Karpas-422 (cell line): ENCODE measurements around the gene SSBP3. TPM values are rescaled to one million over a fixed set of nuclear protein-coding genes. Genes with fewer than 3 reads are reported as not detected.

Experiments used
- DNase-seq: peaks from one replicate; pipeline ENCODE4 v3.0.0-alpha.2; 2015
- H2AFZ ChIP-seq: fragments of 200-600 bp; sonication (generic); 2 replicates; pipeline ENCODE4 v1.6.1; 2014; ENCODE audit warnings: antibody characterized with exemption, low read length, mixed read lengths
- H3K27ac ChIP-seq: fragments of 200-600 bp; sonication (generic); 2 replicates; pipeline ENCODE4 v1.5.1; 2014; ENCODE audit warnings: mild to moderate bottlenecking, low read length, moderate library complexity
- H3K27me3 ChIP-seq: fragments of 200-600 bp; sonication (generic); 2 replicates; pipeline ENCODE4 v1.6.1; 2014; ENCODE audit warnings: low read length, mixed read lengths
- H3K36me3 ChIP-seq: fragments of 200-600 bp; sonication (generic); 2 replicates; pipeline ENCODE4 v1.6.1; 2014; ENCODE audit warnings: low read length, mixed read lengths; ENCODE audit not compliant: insufficient read depth
- H3K4me1 ChIP-seq: fragments of 200-600 bp; sonication (generic); 2 replicates; pipeline ENCODE4 v1.6.1; 2014; ENCODE audit warnings: mild to moderate bottlenecking, low read length, mixed read lengths
- H3K4me2 ChIP-seq: fragments of 200-600 bp; sonication (generic); 2 replicates; pipeline ENCODE4 v1.6.1; 2014; ENCODE audit warnings: low read length, low read depth, mild to moderate bottlenecking; ENCODE audit not compliant: poor library complexity, severe bottlenecking
- H3K4me3 ChIP-seq: fragments of 200-600 bp; sonication (generic); 2 replicates; pipeline ENCODE4 v1.5.1; 2014; ENCODE audit warnings: mild to moderate bottlenecking, antibody characterized with exemption, low read length, mixed read lengths
- H3K79me2 ChIP-seq: fragments of 200-600 bp; sonication (generic); 2 replicates; pipeline ENCODE4 v1.6.1; 2014; ENCODE audit warnings: mild to moderate bottlenecking, low read length, mixed read lengths
- H3K9ac ChIP-seq: fragments of 200-600 bp; sonication (generic); 2 replicates; pipeline ENCODE4 v1.6.0; 2014; ENCODE audit warnings: low read length
- H3K9me2 ChIP-seq: fragments of 200-600 bp; sonication (generic), shearing (Covaris generic); replicated peaks from 2 replicates; pipeline ENCODE4 v1.6.0; 2014; ENCODE audit warnings: mild to moderate bottlenecking, low read length, moderate library complexity; ENCODE audit not compliant: insufficient read depth
- H3K9me3 ChIP-seq: fragments of 300-700, 200-600 bp; sonication (generic); 2 replicates; pipeline ENCODE4 v1.6.1; 2014; ENCODE audit warnings: low read length, mixed read lengths
- H4K20me1 ChIP-seq: fragments of 200-600 bp; sonication (generic); 2 replicates; pipeline ENCODE4 v1.6.1; 2014; ENCODE audit warnings: mild to moderate bottlenecking, antibody characterized with exemption, low read length, low read depth; ENCODE audit not compliant: insufficient read depth
- total RNA-seq: library from RNA; depleted of rRNA; stranded (reverse); fragments of >200 nt; shearing (Covaris generic); gene quantifications from 2 replicates; pipeline ENCODE4 v1.2.3, GENCODE V29; 2014; ENCODE audit warnings: low replicate concordance

The SSBP3 gene
- total RNA-seq, 1 experiment from 2014 or later = 4.7 TPM

DNA sequence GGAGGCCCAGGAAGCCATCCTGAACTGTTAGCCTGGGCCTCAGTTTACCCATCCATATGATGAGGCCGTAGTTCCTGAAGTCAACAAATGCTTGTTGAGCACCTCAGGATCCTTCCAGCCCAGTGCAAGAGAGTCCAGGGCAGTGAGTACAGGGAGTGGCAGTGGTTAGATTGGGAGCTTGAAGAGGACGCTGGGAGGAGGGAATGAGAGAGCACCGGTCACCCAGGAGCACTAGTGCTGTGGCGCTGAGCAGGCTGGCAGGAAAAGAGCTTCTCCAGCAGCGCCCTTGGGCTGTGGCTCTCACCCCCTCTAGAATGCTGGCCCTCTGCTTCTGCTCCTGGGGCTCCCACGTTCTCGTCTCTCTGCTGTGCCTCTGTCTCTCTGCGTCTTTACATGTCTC is 10.2 kb upstream of the SSBP3 start:
- no peaks in the 10 kb centered on the region for H3K9me2 ChIP-seq
- no peaks in the 10 kb centered on the region for H3K4me1 ChIP-seq
- H3K27me3 ChIP-seq = no peaks in the 10 kb centered on the region
- H4K20me1 ChIP-seq = no peaks in the 10 kb centered on the region
- no peak overlapping the region for H2AFZ ChIP-seq
- H3K36me3 ChIP-seq = no peaks in the 10 kb centered on the region
- no peaks in the 10 kb centered on the region for H3K79me2 ChIP-seq
- no peak for DNase-seq
- H3K9ac ChIP-seq = no peak overlapping the region
- H3K4me3 ChIP-seq = no peak overlapping the region
- H3K27ac ChIP-seq = no peak overlapping the region
- H3K4me2 ChIP-seq = no peak overlapping the region
- H3K9me3 ChIP-seq = no peaks in the 10 kb centered on the region

DNA sequence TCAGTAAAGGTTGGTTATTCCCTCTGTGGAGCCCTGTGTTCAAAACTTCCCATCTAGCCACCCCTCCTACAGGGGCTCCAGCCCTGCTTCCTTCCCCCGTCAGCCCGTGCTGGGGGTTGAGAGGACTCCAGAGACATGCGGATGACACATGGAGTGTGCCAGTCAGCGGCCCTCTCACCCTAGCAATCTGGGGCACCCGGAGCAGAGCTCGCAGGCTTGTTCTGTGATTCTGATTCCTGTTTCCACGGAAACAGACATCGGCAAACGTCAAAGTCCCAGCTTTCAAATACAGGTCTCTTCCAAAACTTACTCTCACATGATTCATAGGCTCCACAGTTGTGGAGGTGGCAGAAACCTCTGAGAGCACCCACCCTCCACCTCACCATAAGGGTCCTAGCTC is 9.8 kb upstream of the SSBP3 start:
- Histone ChIP-seq H3K79me2 (no peaks in the 10 kb centered on the region), H3K36me3 (no peaks in the 10 kb centered on the region), H3K4me3 (no peak overlapping the region), H3K27me3 (no peaks in the 10 kb centered on the region), H3K4me1 (no peaks in the 10 kb centered on the region), H3K9me2 (no peaks in the 10 kb centered on the region), H3K9ac (no peak overlapping the region), H3K4me2 (no peak overlapping the region), H3K9me3 (no peaks in the 10 kb centered on the region), H3K27ac (no peak overlapping the region), H2AFZ (no peak overlapping the region), H4K20me1 (no peaks in the 10 kb centered on the region)
- no peak for DNase-seq

DNA sequence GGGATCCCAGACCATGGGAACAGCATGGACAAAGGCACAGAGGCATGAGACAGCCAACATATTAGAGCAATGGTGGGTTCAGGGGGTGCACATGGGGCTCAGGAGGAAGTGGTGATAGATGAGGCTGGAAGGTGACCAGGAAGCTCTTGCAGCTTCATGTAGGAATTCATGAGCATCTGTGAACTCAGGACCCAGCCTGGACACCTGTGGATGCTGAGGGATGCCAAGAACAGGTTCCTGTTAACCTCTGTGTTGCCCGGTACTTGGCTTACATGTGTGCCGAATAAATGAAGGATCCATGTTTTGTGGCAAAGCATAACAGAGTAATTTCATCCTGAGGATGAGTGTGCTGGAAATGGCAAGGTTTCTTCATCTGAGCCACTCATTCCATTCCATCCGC is 9.3 kb upstream of the SSBP3 start:
- H3K9me2 ChIP-seq = no peaks in the 10 kb centered on the region
- no peaks in the 10 kb centered on the region for H3K79me2 ChIP-seq
- no peaks in the 10 kb centered on the region for H3K27me3 ChIP-seq
- no peaks in the 10 kb centered on the region for H4K20me1 ChIP-seq
- H3K4me1 ChIP-seq = no peaks in the 10 kb centered on the region
- H3K4me3 ChIP-seq = no peak overlapping the region
- no peak overlapping the region for H3K9ac ChIP-seq
- no peaks in the 10 kb centered on the region for H3K36me3 ChIP-seq
- no peak overlapping the region for H3K27ac ChIP-seq
- no peak overlapping the region for H3K4me2 ChIP-seq
- no peak overlapping the region for H2AFZ ChIP-seq
- H3K9me3 ChIP-seq = no peaks in the 10 kb centered on the region
- DNase-seq = no peak

DNA sequence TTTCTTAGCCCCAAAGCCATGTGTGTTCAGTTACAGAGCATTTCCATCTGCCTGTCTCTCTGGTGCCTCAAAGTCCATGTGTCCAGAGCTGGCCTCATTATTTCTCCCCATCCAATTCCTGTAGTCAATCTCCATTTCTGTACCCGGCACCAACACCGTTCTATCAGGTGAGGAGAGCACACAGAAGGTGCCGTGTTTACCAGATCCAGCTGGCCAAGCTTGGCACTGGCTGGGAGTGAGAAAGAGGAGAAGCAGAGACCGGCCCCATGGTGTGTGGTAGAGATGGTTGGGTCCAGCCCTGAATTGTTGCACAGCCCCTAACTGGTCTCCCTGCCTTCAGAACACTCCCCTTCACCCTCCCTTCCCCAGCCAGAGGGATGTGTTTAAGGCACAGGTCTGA is 7.5 kb upstream of the SSBP3 start:
- H2AFZ ChIP-seq = no peak overlapping the region
- DNase-seq = no peak

DNA sequence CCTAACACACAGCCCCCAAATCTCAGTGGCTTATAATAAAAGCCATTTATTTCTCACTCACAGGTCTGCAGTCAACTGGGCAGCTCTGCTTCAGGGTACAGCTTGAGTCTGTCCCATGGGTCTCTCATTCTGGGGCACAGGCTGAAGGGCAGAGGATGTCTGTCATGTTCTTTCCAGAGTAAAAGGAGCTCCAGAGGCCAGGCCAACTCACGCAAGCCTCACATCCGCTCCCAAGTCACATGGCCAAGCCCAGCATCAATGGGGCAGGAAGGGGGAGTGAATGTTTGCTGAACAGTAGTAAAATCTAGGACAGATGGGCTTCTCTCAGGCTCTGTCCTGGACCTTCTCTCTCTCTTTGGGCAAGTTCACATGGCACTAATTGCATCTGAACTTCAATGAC is 7.1 kb upstream of the SSBP3 start:
- no peak overlapping the region for H3K27ac ChIP-seq
- H3K9me2 ChIP-seq = no peaks in the 10 kb centered on the region
- no peaks in the 10 kb centered on the region for H3K36me3 ChIP-seq
- H3K9ac ChIP-seq = no peak overlapping the region
- H3K9me3 ChIP-seq = no peaks in the 10 kb centered on the region
- H3K4me2 ChIP-seq = no peak overlapping the region
- no peak for DNase-seq
- H3K79me2 ChIP-seq = no peaks in the 10 kb centered on the region
- no peak overlapping the region for H2AFZ ChIP-seq
- no peaks in the 10 kb centered on the region for H3K27me3 ChIP-seq
- H3K4me3 ChIP-seq = no peak overlapping the region
- H3K4me1 ChIP-seq = no peaks in the 10 kb centered on the region
- no peaks in the 10 kb centered on the region for H4K20me1 ChIP-seq

More for the DNA sequence above, 7.5 kb upstream of the SSBP3 start:
- no peak overlapping the region for H3K4me2 ChIP-seq
- no peaks in the 10 kb centered on the region for H3K9me2 ChIP-seq
- no peaks in the 10 kb centered on the region for H3K9me3 ChIP-seq
- no peak overlapping the region for H3K27ac ChIP-seq
- no peaks in the 10 kb centered on the region for H4K20me1 ChIP-seq
- H3K4me3 ChIP-seq = no peak overlapping the region
- no peak overlapping the region for H3K9ac ChIP-seq
- H3K79me2 ChIP-seq = no peaks in the 10 kb centered on the region
- no peaks in the 10 kb centered on the region for H3K27me3 ChIP-seq
- H3K4me1 ChIP-seq = no peaks in the 10 kb centered on the region
- no peaks in the 10 kb centered on the region for H3K36me3 ChIP-seq

DNA sequence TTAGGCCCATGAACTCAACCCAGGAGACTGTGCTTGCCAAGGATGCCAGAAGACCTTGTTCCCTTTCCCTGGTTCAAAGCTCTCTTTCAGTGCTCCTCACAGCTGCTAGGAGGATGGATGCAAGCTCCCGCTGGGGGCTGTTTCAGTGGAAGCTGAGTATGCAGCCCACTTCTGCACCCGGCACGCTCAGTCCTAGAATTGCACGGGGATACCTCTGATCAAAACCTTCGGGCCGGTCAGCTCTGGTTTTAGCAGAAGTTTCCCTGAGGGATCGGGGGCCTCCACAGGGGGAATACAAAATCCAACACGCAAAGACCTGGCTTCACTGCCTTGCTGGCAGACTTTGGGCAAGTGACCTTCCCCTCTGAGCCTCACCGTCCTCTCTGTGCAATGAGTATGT is 4.2 kb upstream of the SSBP3 start:
- no peak for DNase-seq
- H3K9me2 ChIP-seq = no peaks in the 10 kb centered on the region
- no peak overlapping the region for H3K27ac ChIP-seq
- no peaks in the 10 kb centered on the region for H3K36me3 ChIP-seq
- H3K4me1 ChIP-seq = peaks cover 11% of the 10 kb centered on the region
- H4K20me1 ChIP-seq = no peaks in the 10 kb centered on the region
- no peak overlapping the region for H3K4me2 ChIP-seq
- H3K79me2 ChIP-seq = no peaks in the 10 kb centered on the region
- no peak overlapping the region for H2AFZ ChIP-seq
- H3K4me3 ChIP-seq = no peak overlapping the region
- no peaks in the 10 kb centered on the region for H3K27me3 ChIP-seq
- no peaks in the 10 kb centered on the region for H3K9me3 ChIP-seq
- H3K9ac ChIP-seq = no peak overlapping the region

DNA sequence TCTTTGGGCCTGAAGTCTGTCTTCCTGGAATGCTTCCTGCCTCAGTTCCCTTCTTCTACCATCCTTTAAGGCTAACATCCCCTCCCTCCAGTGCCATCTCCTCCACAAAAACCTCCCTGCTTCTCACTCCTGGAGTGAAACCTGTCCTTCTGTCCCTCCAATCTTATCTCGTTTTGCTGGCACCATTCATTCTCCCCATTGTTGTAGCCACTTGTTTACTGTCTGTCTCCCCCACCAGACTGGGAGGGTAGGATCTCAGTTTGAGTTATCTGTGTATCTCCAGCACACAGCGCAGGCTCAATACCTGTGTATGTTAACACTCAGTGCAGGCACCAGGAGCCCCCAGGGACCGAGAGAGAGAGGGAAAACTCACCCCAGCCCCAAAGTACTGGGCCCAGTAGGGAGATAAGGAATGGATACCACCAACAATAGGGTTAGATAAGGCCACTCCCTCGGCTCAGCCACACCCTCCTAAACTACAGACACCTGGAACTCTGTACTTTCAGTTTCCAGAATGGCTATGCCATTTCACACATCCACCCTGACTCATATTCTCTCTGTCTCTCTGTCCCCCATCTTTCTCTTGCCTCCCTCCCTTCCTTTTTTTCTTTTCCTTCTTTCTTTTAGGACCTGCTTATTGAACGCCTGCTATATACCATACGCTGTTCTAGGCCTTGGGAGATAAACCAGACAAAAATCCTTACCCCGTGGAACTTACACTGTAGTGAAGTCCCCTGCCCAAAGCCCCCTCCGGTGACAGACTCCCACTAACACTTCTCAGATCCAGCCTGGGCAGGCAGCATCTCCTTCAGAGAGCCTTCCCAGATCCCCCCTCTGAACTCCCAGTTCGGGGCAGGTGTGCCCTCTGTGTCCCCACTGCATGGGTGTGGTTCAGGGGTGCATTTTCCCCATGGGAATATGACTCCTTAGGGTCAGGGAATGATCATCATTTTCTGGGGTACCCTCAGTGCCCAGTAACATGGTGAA is 3.3 kb upstream of the SSBP3 start:
- Histone ChIP-seq H3K79me2 (no peaks in the 10 kb centered on the region), H3K4me2 (no peak overlapping the region), H3K4me1 (peaks cover 14% of the 10 kb centered on the region), H3K9me2 (no peaks in the 10 kb centered on the region), H3K9ac (no peak overlapping the region), H3K27ac (no peak overlapping the region), H4K20me1 (no peaks in the 10 kb centered on the region), H2AFZ (no peak overlapping the region), H3K9me3 (no peaks in the 10 kb centered on the region), H3K36me3 (no peaks in the 10 kb centered on the region), H3K4me3 (no peak overlapping the region), H3K27me3 (no peaks in the 10 kb centered on the region)
- no peak for DNase-seq

DNA sequence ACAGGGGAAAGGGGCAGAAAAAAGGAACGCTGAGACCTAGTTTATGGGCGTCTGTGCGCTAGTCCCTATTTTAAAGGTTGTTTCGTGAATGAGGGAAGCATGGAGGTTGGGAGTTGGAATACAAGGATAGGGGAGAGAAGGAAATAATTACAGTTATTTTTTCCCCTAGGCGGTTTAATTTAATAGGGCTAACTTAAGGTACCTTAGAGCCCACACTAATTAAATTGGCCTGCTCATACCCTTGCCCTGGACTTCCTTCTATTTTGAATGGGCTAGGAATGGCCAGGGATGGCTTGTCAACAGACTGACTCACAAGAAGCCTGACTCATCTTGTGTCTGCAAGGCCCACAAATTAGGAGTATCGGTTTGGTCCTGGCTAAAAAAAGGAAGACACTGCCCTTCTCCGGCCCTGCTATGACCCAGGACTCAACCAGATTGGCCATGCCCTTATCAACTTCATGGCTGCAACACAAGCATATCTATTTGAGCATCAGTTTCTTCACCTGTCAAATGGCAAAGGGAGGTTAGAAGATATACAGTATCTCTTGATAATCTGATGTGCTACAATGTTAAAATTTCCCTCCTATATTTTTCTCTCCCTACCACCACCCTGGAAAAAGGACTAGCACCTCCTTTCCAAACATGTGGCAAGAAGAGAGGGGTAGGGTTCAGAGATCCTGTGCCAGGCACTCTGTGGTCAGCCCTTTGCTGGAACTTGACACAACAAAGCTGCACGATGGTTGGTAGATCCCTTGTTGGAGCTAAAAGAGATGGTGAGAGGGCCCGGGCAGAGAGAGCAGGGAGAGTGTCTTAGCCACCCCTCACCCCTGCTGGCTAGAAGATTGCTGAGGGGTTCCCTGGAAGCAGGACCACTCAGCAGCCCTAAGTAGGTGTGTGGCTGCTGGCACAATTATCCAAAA is 2.2 kb upstream of the SSBP3 start:
- Histone ChIP-seq H3K27ac (no peak overlapping the region), H3K4me3 (no peak overlapping the region)

More for the DNA sequence above, 2.2 kb upstream of the SSBP3 start:
- Histone ChIP-seq H3K9me3 (no peaks in the 10 kb centered on the region), H3K9ac (no peak overlapping the region), H4K20me1 (no peaks in the 10 kb centered on the region), H3K36me3 (no peaks in the 10 kb centered on the region), H2AFZ (no peak overlapping the region), H3K79me2 (no peaks in the 10 kb centered on the region), H3K9me2 (no peaks in the 10 kb centered on the region), H3K4me1 (peaks cover 14% of the 10 kb centered on the region), H3K27me3 (no peaks in the 10 kb centered on the region), H3K4me2 (no peak overlapping the region)
- DNase-seq = no peak
